Gastrocnemius medialis (tissue), 4 donors: Measurements from ENCODE around the gene CARD11. TPM values are rescaled to one million over a fixed set of nuclear protein-coding genes. Genes with fewer than 3 reads are reported as not detected.

Experiments
- ATAC-seq, 2 donors: fragments of 150-250 bp; one replicate each; pipeline ENCODE4 v1.9.1; 2016
- DNase-seq, 2 donors: peaks; one replicate each; pipeline ENCODE4 v3.0.0-alpha.2; 2019
- H3K27ac ChIP-seq, 4 donors: fragments of 200-600 bp; sonication (generic); 1 replicate in 1 of 4; 2 replicates in 3 of 4; pipeline ENCODE4 v1.5.1; 2016 to 2018; ENCODE audit warnings: mild to moderate bottlenecking in 2 of 4, moderate library complexity in 1 of 4
- H3K27me3 ChIP-seq, 3 donors: fragments of 200-600 bp; sonication (generic) in 2 of 3; 1 replicate in 1 of 3; 2 replicates in 2 of 3; pipeline versions ENCODE4 v1.5.1 to v1.6.0; 2016 to 2019; ENCODE audit warnings: mild to moderate bottlenecking in 1 of 3, moderate library complexity in 1 of 3
- H3K36me3 ChIP-seq, 2 donors: fragments of 200-600 bp; sonication (generic) in 1 of 2; one replicate each; pipeline ENCODE4 v1.5.1; 2017 to 2018
- H3K4me1 ChIP-seq, 2 donors: fragments of 200-600 bp; sonication (generic) in 1 of 2; one replicate each; pipeline ENCODE4 v1.5.1; 2016 to 2017; ENCODE audit warnings: mild to moderate bottlenecking in 2 of 2
- H3K4me3 ChIP-seq, 4 donors: fragments of 200-600 bp; sonication (generic) in 3 of 4; 1 replicate in 1 of 4; 2 replicates in 3 of 4; pipeline ENCODE4 v1.5.1; 2016 to 2019; ENCODE audit warnings: mild to moderate bottlenecking in 2 of 4
- H3K9me3 ChIP-seq, 3 donors: fragments of 200-600 bp; sonication (generic) in 2 of 3; 1 replicate in 1 of 3; 2 replicates in 2 of 3; pipeline ENCODE4 v1.5.1; 2016 to 2019
- CTCF ChIP-seq, 5 experiments: fragments of 450-650 bp in 3 of 5; fragments of 200-600 bp in 2 of 5; sonication (generic) in 2 of 5; IDR thresholded peaks in 4 of 5; conservative IDR thresholded peaks in 1 of 5; 1 replicate in 4 of 5; 2 replicates in 1 of 5; pipeline ENCODE4 v1.5.1; 2016 to 2019; ENCODE audit warnings: antibody characterized with exemption in 5 of 5, mild to moderate bottlenecking in 3 of 5, moderate library complexity in 3 of 5
- POLR2A ChIP-seq, 2 donors: fragments of 450-650 bp; IDR thresholded peaks; one replicate each; pipeline ENCODE4 v1.6.1; 2017; ENCODE audit warnings: antibody characterized with exemption in 2 of 2, mild to moderate bottlenecking in 2 of 2, moderate library complexity in 2 of 2
- in situ Hi-C, 4 donors: fragments of 200-750 bp; cut with MboI; loops; one replicate each; pipeline versions ENCODE4 v1.15.0 to v1.8.0; 2017; ENCODE audit warnings: low sequenced_read_pairs in 4 of 4
- intact Hi-C: fragments of 100-400 bp; cut with DNase I; formaldehyde crosslinking; loops from one replicate; pipeline ENCODE4 v1.15.1; 2023; ENCODE audit warnings: low total_unique reads
- total RNA-seq, 4 donors: library from RNA; depleted of rRNA; stranded (reverse); fragments of >200 nt; gene quantifications; one replicate each; pipeline versions ENCODE4 v1.1.0 to v1.2.3, GENCODE V29; 2016

CARD11 gene
- total RNA-seq, 4 donors from 2014 or later, result 0.13 TPM; not detected in 3

GRCh38 chr7:2911466-2911865 is 132.2 kb downstream of the CARD11 start:
- no peaks in the 10 kb centered on the region for H3K36me3 ChIP-seq
- intact Hi-C loops (no loop called here), in situ Hi-C loops (no loop called here)
- no peak overlapping the region for H3K27ac ChIP-seq
- peaks cover 0 to 4% (median 0%) of the 10 kb centered on the region in 3 donors for H3K27me3 ChIP-seq
- H3K4me1 ChIP-seq, result no peaks in the 10 kb centered on the region
- ATAC-seq (no peak), DNase-seq (no peak)
- H3K4me3 ChIP-seq, result no peak overlapping the region
- no peaks in the 10 kb centered on the region for H3K9me3 ChIP-seq
- TF ChIP-seq POLR2A (IDR thresholded peaks at IDR 0.05) (no peak), CTCF (IDR thresholded peaks at IDR 0.05 in 4 of 5, conservative IDR thresholded peaks at IDR 0.05 in 1 of 5) (no peak)

- Histone ChIP-seq H3K27ac (no peak overlapping the region), H3K4me3 (no peak overlapping the region), H3K9me3 (no peaks in the 10 kb centered on the region), H3K27me3 (peaks cover 0 to 2% (median 0%) of the 10 kb centered on the region in 3 donors), H3K4me1 (no peaks in the 10 kb centered on the region), H3K36me3 (no peaks in the 10 kb centered on the region)
- ATAC-seq (no peak), DNase-seq (no peak)
- intact Hi-C loops (no loop called here), in situ Hi-C loops (no loop called here)
- no peak for TF ChIP-seq CTCF (IDR thresholded peaks at IDR 0.05 in 4 of 5, conservative IDR thresholded peaks at IDR 0.05 in 1 of 5)
- TF ChIP-seq POLR2A (IDR thresholded peaks at IDR 0.05), result no peak
Observed at GRCh38 chr7:2909471-2910039, 134.1 kb downstream of the CARD11 start.

- no peaks in the 10 kb centered on the region for H3K9me3 ChIP-seq
- intact Hi-C loops, result no loop called here
- no peak overlapping the region for H3K27ac ChIP-seq
- H3K36me3 ChIP-seq, result no peaks in the 10 kb centered on the region
- TF ChIP-seq CTCF (IDR thresholded peaks at IDR 0.05 in 4 of 5, conservative IDR thresholded peaks at IDR 0.05 in 1 of 5) (no peak), POLR2A (IDR thresholded peaks at IDR 0.05) (no peak)
- H3K4me3 ChIP-seq, result no peak overlapping the region
- peaks cover 0 to 2% (median 0%) of the 10 kb centered on the region in 3 donors for H3K27me3 ChIP-seq
- H3K4me1 ChIP-seq, result no peaks in the 10 kb centered on the region
- ATAC-seq, result no peak
- in situ Hi-C loops, result no loop called here
- DNase-seq, result no peak
Observed at GRCh38 chr7:2909043-2909442, 134.6 kb downstream of the CARD11 start.

- in situ Hi-C loops (no loop called here), intact Hi-C loops (no loop called here)
- Histone ChIP-seq H3K27ac (no peak overlapping the region), H3K27me3 (peaks cover 0 to 2% (median 0%) of the 10 kb centered on the region in 3 donors), H3K36me3 (no peaks in the 10 kb centered on the region), H3K9me3 (no peaks in the 10 kb centered on the region), H3K4me1 (no peaks in the 10 kb centered on the region), H3K4me3 (no peak overlapping the region)
- no peak for TF ChIP-seq POLR2A (IDR thresholded peaks at IDR 0.05)
- no peak for TF ChIP-seq CTCF (IDR thresholded peaks at IDR 0.05 in 4 of 5, conservative IDR thresholded peaks at IDR 0.05 in 1 of 5)
- DNase-seq (no peak), ATAC-seq (no peak)
Observed at GRCh38 chr7:2908103-2908683, 135.5 kb downstream of the CARD11 start.
